ENCODE data around the gene LDB3.

Gene LDB3

DNA sequence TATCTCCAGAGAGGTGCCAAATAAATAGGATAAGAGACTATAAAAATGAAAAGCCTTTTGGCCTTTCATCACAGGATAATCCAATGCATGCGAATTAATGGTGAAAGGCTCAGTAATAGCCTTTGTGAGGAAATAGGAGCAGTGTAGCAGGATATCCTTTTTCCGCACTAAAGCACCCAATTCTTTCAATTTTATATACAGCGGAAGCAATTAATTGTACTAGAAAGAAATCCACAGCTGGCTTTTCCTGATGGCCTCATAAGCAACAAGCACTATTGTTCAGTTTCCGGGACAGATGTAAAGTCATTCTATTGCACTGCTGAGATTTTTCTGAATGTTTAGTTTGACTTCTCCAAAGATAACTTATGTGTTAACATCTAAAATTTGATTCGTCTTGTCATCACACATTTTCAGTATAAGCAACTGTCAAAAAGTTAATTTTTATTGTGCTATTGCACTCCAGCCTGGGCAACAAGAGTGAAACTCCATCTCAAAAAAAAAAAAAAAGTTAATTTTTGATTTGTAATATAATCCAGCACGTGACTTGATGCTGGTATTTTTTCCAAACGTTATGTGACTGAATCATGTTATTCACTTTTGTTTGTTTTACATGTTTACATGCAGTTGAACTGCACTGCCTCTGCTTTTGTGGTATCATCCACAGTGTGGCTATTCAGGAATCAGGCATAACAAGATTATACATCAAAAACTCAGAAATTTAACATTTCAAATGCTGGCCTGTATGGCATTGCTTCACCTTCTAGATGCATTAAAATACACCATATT is 79.7 kb downstream of the LDB3 start:
- Mint-ChIP-seq H3K27ac (no peak overlapping the region), H3K4me3 (no peak overlapping the region), H3K36me3 (no peaks in the 10 kb centered on the region), H3K4me1 (peaks cover 6 to 9% of the 10 kb centered on the region in 2 donors), H3K27me3 (peaks cover 9 to 21% of the 10 kb centered on the region in 2 donors), H3K9me3 (no peaks in the 10 kb centered on the region)
- no peak for ATAC-seq (replicated peaks)
- no peak for DNase-seq

DNA sequence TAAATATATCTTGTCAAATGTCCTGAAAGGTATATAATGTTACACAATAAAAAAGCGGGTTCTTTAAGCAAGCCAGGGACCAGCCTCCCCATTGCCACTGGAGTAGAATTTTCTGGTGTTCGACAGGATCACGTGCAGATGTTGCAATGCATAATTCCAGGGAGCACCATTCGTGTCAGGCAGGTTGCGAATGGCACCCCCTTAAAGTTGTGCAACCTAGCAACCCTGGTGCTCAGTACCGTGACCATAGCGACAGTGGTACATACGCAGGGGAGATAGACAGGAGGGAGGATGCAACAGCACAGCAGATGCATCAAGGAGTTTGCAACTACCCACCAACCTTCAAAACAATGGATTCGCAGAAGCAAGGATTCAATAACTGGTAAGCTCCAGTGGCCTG is 81.5 kb downstream of the LDB3 start:
- Mint-ChIP-seq H3K4me3 (no peak overlapping the region), H3K36me3 (no peaks in the 10 kb centered on the region), H3K27me3 (peaks cover 14 to 22% of the 10 kb centered on the region in 2 donors), H3K9me3 (no peaks in the 10 kb centered on the region), H3K4me1 (peaks cover 6 to 14% of the 10 kb centered on the region in 2 donors), H3K27ac (no peak overlapping the region)
- no peak for ATAC-seq (replicated peaks)
- no peak for DNase-seq

DNA sequence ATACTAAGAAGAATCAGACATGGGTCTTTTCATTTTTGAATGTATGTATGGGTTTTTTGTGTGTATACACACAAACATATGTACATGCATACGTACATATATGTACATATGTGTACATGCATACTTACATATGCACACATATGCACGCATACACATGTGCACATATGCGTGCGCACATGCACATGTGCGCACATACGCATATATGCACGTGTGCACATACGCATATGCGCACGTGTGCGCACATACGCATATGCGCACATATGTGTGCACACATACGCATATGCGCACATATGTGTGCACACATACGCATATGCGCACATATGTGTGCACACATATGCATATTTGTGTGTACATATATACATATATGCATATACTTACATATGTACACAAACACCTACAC is 83.2 kb downstream of the LDB3 start:
- H3K27me3 Mint-ChIP-seq = peaks cover 13 to 32% of the 10 kb centered on the region in 2 donors
- no peaks in the 10 kb centered on the region for H3K36me3 Mint-ChIP-seq
- no peak overlapping the region for H3K27ac Mint-ChIP-seq
- DNase-seq (no peak), ATAC-seq (replicated peaks) (no peak)
- no peak overlapping the region for H3K4me3 Mint-ChIP-seq
- H3K9me3 Mint-ChIP-seq = no peaks in the 10 kb centered on the region
- peaks cover 17 to 18% of the 10 kb centered on the region in 2 donors for H3K4me1 Mint-ChIP-seq

DNA sequence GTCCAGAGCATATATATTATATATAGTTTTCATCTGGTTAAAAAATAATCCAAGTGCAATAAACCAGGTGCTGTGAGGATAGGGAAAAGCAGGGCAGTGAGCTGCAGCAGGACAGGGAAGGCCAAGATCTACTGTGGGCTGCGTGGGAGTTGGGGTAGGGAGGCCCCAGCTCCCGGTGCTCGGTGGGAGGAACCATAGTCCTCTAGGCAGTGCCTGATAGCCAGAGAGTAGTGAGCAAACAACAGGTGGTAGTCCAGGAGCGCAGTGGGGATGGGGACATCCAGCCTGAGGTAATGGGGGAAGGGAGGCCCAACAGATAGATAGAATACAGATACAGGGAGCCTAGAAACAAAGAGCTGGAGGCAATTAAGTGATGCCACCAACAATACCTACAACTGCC is 84.0 kb downstream of the LDB3 start:
- H3K9me3 Mint-ChIP-seq = no peaks in the 10 kb centered on the region
- peaks cover 14 to 36% of the 10 kb centered on the region in 2 donors for H3K27me3 Mint-ChIP-seq
- ATAC-seq (replicated peaks) = no peak
- no peaks in the 10 kb centered on the region for H3K36me3 Mint-ChIP-seq
- DNase-seq = no peak
- peaks cover 18 to 20% of the 10 kb centered on the region in 2 donors for H3K4me1 Mint-ChIP-seq
- no peak overlapping the region for H3K27ac Mint-ChIP-seq
- H3K4me3 Mint-ChIP-seq = no peak overlapping the region

DNA sequence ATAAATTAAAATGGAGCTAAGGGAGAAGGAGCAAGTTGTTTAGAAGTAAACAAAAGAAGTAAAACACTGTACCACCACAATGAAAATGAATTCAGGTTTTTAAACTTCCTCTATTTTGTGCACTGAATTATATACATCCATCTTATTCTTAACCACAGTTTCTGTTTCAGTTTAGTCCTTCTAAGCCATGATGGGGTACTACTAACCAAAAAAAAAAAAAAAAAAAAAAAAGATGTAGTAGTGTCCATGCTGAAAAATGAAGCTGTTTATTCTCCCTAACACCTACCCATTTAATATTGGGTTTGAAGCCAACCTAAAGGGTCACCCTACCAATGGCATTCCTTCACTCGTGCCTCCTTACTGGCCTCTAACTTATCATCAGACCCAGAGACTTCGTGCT is 84.7 kb downstream of the LDB3 start:
- Mint-ChIP-seq H3K4me1 (peaks cover 14 to 18% of the 10 kb centered on the region in 2 donors), H3K27me3 (peaks cover 12 to 40% of the 10 kb centered on the region in 2 donors), H3K4me3 (no peak overlapping the region), H3K9me3 (no peaks in the 10 kb centered on the region), H3K27ac (no peak overlapping the region), H3K36me3 (no peaks in the 10 kb centered on the region)
- ATAC-seq (replicated peaks) = peak in 1 of 2 donors; percentile 37
- DNase-seq = no peak

DNA sequence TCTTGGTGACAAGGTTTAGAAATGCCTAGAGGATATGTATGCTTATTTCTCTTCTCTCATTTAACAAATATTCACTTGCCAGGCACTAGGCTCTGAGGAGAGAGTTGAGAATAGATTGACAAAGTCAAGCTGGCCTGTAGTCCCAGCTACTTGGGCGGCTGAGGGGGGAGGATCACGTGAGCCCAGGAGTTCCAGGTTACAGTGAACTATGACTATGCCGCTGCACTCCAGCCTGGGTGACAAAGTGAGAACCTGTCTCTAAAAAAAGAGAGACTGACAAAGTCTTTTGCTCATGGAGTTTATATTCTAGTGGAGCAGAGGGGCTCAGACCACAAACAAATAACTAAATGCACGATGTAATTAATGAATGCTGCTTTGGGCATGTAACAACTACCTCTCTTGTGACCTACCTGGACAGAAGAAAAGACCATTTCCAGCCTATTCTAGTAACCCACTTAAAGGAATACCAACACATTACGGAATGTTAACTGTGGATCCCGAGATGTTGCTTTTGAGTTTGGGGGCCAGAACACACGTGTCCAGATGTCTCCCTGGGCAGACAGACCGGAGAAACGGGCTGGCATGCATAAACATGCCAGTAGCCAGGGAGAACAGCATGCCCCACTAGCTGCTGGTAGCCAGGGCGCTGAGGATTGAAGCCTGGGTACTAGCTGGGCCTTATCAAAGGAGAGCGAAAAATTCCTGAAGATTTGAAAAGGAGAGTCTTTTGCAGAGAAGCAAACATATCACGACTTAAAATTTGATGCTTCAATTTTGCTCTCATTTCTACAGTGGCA is 85.5 kb downstream of the LDB3 start:
- peak overlapping the region; percentile 56 for H3K27ac Mint-ChIP-seq
- DNase-seq (no peak), ATAC-seq (replicated peaks) (no peak)
- H3K4me3 Mint-ChIP-seq = no peak overlapping the region
- H3K9me3 Mint-ChIP-seq = no peaks in the 10 kb centered on the region
- H3K27me3 Mint-ChIP-seq = peaks cover 20 to 48% of the 10 kb centered on the region in 2 donors
- H3K4me1 Mint-ChIP-seq = peaks cover 18 to 26% of the 10 kb centered on the region in 2 donors
- no peaks in the 10 kb centered on the region for H3K36me3 Mint-ChIP-seq

DNA sequence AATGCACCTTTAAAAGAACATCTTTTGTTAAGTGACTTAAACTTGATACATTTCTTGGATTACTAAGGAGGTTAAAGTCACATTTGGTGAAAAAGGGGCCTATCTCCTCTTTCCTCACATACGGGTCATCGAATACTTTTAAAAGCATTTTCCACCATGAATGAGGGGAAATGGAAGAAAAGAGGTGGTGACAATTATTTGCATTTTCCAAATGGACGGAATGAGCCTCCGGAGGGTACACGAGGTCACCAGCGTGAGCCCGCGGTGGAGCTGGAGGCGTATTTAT is 87.1 kb downstream of the LDB3 start:
- no peaks in the 10 kb centered on the region for H3K9me3 Mint-ChIP-seq
- H3K36me3 Mint-ChIP-seq = no peaks in the 10 kb centered on the region
- ATAC-seq (replicated peaks) (no peak), DNase-seq (no peak)
- H3K4me3 Mint-ChIP-seq = peak overlapping the region; percentile 87 to 91
- H3K27ac Mint-ChIP-seq = peak overlapping the region; percentile 89
- H3K27me3 Mint-ChIP-seq = peaks cover 33 to 56% of the 10 kb centered on the region in 2 donors
- peaks cover 26 to 35% of the 10 kb centered on the region in 2 donors for H3K4me1 Mint-ChIP-seq

DNA sequence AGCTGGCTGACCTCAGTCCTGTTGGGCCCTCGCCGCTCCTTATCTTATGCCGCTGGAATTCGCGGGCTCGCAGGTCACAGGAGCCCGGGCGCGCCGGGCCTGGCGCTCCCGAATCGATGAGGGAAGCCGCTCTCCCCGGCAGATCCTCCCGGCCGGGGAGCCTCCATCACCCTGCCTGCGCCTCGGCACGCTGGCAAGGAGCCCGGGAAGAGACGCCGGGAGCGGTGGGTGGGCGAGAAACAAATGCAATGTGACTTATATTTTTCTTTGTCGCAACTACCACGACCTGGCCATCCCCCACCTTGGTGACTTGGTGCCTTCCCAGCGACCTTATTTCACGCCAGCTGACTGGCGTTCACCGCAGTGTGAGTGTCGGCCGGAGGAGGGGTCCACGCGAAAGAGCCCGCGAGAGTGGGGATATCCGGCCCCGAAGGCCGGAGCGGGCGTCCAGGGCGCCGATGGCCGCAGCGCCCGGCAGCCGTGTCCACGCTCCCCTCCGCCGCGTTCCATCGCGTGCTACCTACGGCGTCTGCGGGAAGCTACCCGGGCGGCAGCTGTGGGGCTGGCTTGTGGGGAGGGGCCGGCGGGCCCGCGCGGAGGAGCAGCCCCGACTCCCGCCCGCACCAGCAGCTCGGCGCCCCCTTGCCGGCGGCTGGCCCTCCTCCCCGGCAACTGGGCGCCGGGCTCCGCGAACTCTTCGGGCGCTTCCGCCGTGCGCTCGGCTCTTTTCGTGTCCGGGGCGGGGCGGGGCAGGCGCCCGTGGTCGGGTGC is 87.6 kb downstream of the LDB3 start:
- Mint-ChIP-seq H3K27me3 (peaks cover 35 to 53% of the 10 kb centered on the region in 2 donors), H3K9me3 (no peaks in the 10 kb centered on the region), H3K27ac (peak overlapping the region; percentile 89), H3K36me3 (no peaks in the 10 kb centered on the region), H3K4me3 (peak overlapping the region; percentile 87 to 91), H3K4me1 (peaks cover 26 to 35% of the 10 kb centered on the region in 2 donors)
- DNase-seq (peak; percentile 75), ATAC-seq (replicated peaks) (peak; percentile 87 to 90)

DNA sequence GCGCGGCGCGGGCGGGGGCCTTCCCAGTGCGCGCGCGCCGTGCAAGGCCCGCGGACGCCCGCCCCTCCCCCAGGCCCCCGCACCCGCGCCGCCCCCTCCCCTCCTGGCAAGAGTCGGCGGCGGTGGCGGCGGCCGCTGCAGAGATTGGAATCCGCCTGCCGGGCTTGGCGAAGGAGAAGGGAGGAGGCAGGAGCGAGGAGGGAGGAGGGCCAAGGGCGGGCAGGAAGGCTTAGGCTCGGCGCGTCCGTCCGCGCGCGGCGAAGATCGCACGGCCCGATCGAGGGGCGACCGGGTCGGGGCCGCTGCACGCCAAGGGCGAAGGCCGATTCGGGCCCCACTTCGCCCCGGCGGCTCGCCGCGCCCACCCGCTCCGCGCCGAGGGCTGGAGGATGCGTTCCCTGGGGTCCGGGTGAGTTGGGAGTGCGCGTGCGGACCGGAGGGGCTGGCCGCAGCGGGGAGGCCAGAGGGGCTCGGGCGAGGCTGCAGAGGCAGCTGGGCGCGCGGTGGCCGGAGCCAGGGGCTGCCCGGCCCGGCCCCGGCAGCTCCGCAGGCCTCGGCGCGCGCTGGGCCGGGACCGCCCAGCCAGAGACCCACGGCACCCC is 88.3 kb downstream of the LDB3 start, which contains the start of gene BMPR1A:
BMPR1A (plus strand) TSS at position 109 of the 602 bp plus-strand sequence. CDS start 119,400 bp downstream, outside the sequence.
- peaks cover 42 to 60% of the 10 kb centered on the region in 2 donors for H3K27me3 Mint-ChIP-seq

DNA sequence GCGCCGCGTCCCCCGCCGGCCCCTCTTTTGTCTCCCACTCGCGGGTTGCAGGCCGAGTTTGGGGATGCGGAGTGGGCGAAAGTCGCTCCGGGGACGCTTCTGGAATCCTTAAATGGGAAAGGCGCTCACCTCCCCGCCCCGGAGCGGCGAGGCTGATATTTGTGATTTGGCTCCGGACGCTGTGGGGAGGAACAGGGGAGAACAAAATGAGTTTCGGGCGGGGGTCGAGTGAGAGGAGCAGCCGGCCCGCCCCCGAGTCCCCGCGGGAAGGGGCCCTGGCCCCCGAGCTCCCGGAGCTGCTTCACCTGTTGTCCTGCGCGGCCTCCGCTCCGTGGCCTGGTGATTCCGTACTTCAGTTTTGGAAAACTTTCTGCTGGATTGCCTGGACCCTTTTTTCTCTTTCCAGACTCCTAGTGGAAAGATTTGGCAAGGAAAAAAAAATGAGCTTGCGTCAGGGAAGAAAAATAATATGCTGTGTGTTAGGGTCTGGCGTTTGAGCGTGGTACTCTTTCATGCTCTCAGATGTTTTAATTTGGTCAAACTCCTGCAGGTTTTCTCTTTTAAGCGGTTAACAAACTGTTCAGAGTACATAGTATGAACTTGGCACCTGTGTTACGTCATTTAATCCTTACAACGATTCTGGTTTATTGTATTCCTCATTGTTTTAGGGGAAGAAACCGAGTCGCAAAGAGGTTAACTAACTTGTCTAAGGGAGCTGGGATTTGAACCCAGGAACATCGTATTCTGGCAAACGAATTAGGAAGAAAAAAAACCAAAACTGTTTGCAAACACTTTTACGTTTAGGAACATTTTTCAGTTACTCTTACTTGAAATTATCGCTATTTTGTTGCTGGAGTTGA is 89.0 kb downstream of the LDB3 start:
- Mint-ChIP-seq H3K4me3 (peak overlapping the region; percentile 81 to 91), H3K4me1 (peaks cover 26 to 35% of the 10 kb centered on the region in 2 donors), H3K9me3 (no peaks in the 10 kb centered on the region), H3K27me3 (peaks cover 45 to 67% of the 10 kb centered on the region in 2 donors), H3K36me3 (no peaks in the 10 kb centered on the region), H3K27ac (peak overlapping the region; percentile 87)
- peak; percentile 2 for DNase-seq
- no peak for ATAC-seq (replicated peaks)

More for the DNA sequence above, 88.3 kb downstream of the LDB3 start, which contains the start of gene BMPR1A:
- Mint-ChIP-seq H3K27ac (peak within 1 kb of the TSS; percentile 89), H3K4me3 (peak within 1 kb of the TSS; percentile 87 to 91), H3K36me3 (no peaks in the 10 kb centered on the region), H3K9me3 (no peaks in the 10 kb centered on the region), H3K4me1 (peaks cover 26 to 35% of the 10 kb centered on the region in 2 donors)
- DNase-seq (no peak), ATAC-seq (replicated peaks) (peak; percentile 61 to 64)

DNA sequence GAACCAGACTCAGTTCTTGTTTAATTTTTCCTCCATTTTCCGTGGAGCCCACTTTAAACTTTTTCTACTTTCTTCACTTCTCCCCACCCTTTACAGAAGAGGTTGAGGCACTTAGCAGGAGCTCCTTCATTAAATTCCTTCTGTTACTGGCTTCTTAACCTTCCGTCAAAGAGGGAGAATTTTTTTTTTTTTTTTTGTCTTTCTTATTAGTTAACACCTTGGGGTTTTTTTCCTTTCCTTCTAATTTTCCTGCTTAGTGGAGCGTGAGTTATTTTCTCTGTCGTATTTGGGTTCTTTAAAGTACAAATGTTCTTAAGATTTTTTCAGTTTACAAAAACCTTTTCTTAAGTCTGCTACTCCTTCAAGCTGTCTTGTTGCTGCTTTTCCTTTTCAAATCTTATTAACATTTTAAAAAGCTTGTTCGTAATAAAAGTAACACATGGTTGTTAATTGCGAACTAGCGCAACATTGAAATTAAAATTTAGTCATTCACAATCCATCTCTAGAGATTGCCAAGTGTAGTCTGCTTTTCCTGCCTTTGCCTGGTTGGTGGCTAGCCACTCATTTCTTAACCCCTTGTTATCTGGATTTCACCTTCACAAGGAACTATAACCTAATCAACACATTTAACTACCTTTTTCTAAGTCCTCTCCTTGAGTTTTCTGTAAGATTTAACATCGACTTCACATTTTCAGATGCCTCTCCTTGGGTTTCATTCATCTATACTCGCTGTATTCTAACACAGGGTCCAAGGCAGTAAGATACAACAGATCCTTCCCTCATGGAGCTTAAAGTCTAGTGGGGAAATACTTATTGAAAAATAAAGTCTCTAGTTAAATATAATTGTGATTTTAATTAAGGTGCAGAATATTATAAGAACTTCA is 90.1 kb downstream of the LDB3 start:
- Mint-ChIP-seq H3K27me3 (peaks cover 50 to 72% of the 10 kb centered on the region in 2 donors), H3K4me1 (peaks cover 19 to 35% of the 10 kb centered on the region in 2 donors), H3K36me3 (no peaks in the 10 kb centered on the region), H3K4me3 (peak overlapping the region; percentile 7 to 42), H3K9me3 (no peaks in the 10 kb centered on the region), H3K27ac (no peak overlapping the region)
- no peak for ATAC-seq (replicated peaks)
- no peak for DNase-seq

DNA sequence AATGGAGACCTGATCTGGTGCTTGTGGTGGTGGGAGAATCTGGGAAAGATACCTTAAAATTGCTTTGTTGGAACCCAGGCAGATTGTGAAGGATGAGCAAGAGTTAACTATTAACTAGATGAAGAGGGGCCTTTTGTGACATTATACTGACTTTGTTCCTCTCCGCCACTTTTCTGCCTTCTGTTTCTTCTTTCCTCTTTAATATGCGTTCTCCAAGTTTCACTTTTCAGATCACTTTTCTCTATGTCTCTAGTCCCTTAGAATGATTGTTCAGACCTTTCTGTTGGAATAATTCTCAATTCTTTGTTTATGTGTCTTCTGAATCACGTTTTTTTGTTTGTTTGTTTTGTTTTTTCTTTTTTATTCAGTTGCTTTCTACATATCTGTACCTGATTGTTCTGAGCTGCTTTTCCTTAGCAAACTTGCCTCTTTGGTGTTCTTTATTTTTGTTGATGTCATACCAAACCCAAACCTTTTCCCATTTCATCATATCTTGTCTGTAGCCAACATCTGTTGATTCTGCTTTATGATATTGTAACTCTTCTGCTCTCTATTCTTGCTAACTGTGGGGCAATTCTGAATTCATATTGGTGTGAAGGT is 90.9 kb downstream of the LDB3 start:
- ATAC-seq (replicated peaks) = no peak
- H3K9me3 Mint-ChIP-seq = no peaks in the 10 kb centered on the region
- peaks cover 50 to 66% of the 10 kb centered on the region in 2 donors for H3K27me3 Mint-ChIP-seq
- H3K4me1 Mint-ChIP-seq = peaks cover 18 to 35% of the 10 kb centered on the region in 2 donors
- H3K36me3 Mint-ChIP-seq = no peaks in the 10 kb centered on the region
- no peak overlapping the region for H3K4me3 Mint-ChIP-seq
- no peak for DNase-seq
- no peak overlapping the region for H3K27ac Mint-ChIP-seq
